Naive thymus-derived CD8-positive, alpha-beta T cell (primary cell): ENCODE results near the gene CPPED1. TPM values are rescaled to one million over a fixed set of nuclear protein-coding genes. Genes with fewer than 3 reads are reported as not detected.

ENCODE experiments used
- ATAC-seq, 2 donors: fragments of 150-1000 bp; cut with Tn5 transposase in 1 of 2; sonication (Bioruptor Pico), chemical (Tn5 transposase) in 1 of 2; 1 replicate in 1 of 2; 2 replicates in 1 of 2; pipeline ENCODE4 v1.10.0; 2021; ENCODE audit warnings: mild to moderate bottlenecking in 2 of 2, moderate library complexity in 2 of 2
- POLR2A ChIA-PET: fragments of 350-600 bp; sonication (Branson Sonifier 250); formaldehyde crosslinking; loops from one replicate; lab custom pipeline; 2021; ENCODE audit warnings: antibody characterized with exemption; lab: Charles Lee
- DNase-seq, 10 donors: peaks; one replicate each; pipeline versions ENCODE4 v3.0.0 to v3.0.0-alpha.2; 2020 to 2022
- H3K27ac Mint-ChIP-seq, 10 donors: one replicate each; pipeline ENCODE4 v1.8.0; 2020 to 2022; ENCODE audit warnings: mild to moderate bottlenecking in 10 of 10, mixed read lengths in 10 of 10, moderate library complexity in 4 of 10, inconsistent platforms in 1 of 10
- H3K27me3 Mint-ChIP-seq, 5 donors: one replicate each; pipeline ENCODE4 v1.8.0; 2021 to 2022; ENCODE audit warnings: mixed read lengths in 5 of 5
- H3K36me3 Mint-ChIP-seq, 3 donors: one replicate each; pipeline ENCODE4 v1.8.0; 2020 to 2022; ENCODE audit warnings: mixed read lengths in 3 of 3, mild to moderate bottlenecking in 2 of 3, inconsistent platforms in 1 of 3
- H3K4me1 Mint-ChIP-seq, 4 donors: one replicate each; pipeline ENCODE4 v1.8.0; 2021 to 2022; ENCODE audit warnings: mixed read lengths in 4 of 4
- H3K4me3 Mint-ChIP-seq, 10 donors: one replicate each; pipeline ENCODE4 v1.8.0; 2020 to 2022; ENCODE audit warnings: mild to moderate bottlenecking in 10 of 10, mixed read lengths in 10 of 10, moderate library complexity in 6 of 10, inconsistent platforms in 1 of 10
- H3K9me3 Mint-ChIP-seq, 9 donors: one replicate each; pipeline ENCODE4 v1.8.0; 2020 to 2022; ENCODE audit warnings: mixed read lengths in 9 of 9, mild to moderate bottlenecking in 3 of 9, inconsistent platforms in 1 of 9, moderate library complexity in 1 of 9
- polyA plus RNA-seq, 3 donors: library from polyadenylated mRNA; unstranded; fragments of 300-500 nt; fragmentation: Illumina TruSeq; gene quantifications; one replicate each; pipeline ENCODE4 v1.2.3, GENCODE V29; 2021
- total RNA-seq, 8 experiments: library from RNA in 2 of 8; stranded (reverse) in 2 of 8; gene quantifications; one replicate each; pipeline ENCODE4 v1.2.3 and lab custom pipeline; 2021 to 2026

The CPPED1 gene
- total and polyA plus RNA-seq, 5 experiments from 2014 or later = 1.8 to 6.4 (median 3.3) TPM

- H3K9me3 Mint-ChIP-seq = peaks cover 18 to 46% (median 32%) of the 10 kb centered on the region in 9 donors
- no peak for DNase-seq
Observed at GRCh38 chr16:12669908-12670307, 133.8 kb downstream of the CPPED1 start.

GRCh38 chr16:12667909-12668308 lies 135.8 kb downstream of the CPPED1 start:
- Mint-ChIP-seq H3K4me3 (no peak overlapping the region), H3K36me3 (peaks cover 39 to 56% (median 48%) of the 10 kb centered on the region in 3 donors), H3K4me1 (peaks cover 0 to 2% (median 0%) of the 10 kb centered on the region in 4 donors), H3K9me3 (peaks cover 18 to 53% (median 32%) of the 10 kb centered on the region in 9 donors), H3K27me3 (peaks cover 0 to 3% (median 0%) of the 10 kb centered on the region in 5 donors), H3K27ac (no peak overlapping the region)
- ATAC-seq (no peak), DNase-seq (no peak)
- POLR2A ChIA-PET = no interaction called here

More at GRCh38 chr16:12669908-12670307, 133.8 kb downstream of the CPPED1 start:
- Mint-ChIP-seq H3K4me3 (no peak overlapping the region), H3K4me1 (peaks cover 0 to 3% (median 0%) of the 10 kb centered on the region in 4 donors), H3K27me3 (peaks cover 0 to 6% (median 0%) of the 10 kb centered on the region in 5 donors), H3K27ac (no peak overlapping the region), H3K36me3 (peaks cover 21 to 42% (median 37%) of the 10 kb centered on the region in 3 donors)
- ATAC-seq = no peak
- POLR2A ChIA-PET = no interaction called here

- no peak for DNase-seq
- Mint-ChIP-seq H3K4me3 (no peak overlapping the region), H3K36me3 (peaks cover 33 to 53% (median 44%) of the 10 kb centered on the region in 3 donors)
Observed at GRCh38 chr16:12664164-12664733, 139.4 kb downstream of the CPPED1 start.

GRCh38 chr16:12661656-12662172 lies 142.0 kb downstream of the CPPED1 start:
- Mint-ChIP-seq H3K27me3 (peaks cover 0 to 2% (median 0%) of the 10 kb centered on the region in 5 donors), H3K27ac (no peak overlapping the region), H3K4me3 (no peak overlapping the region), H3K4me1 (peaks cover 0 to 2% (median 0%) of the 10 kb centered on the region in 4 donors), H3K9me3 (peaks cover 6 to 34% (median 24%) of the 10 kb centered on the region in 9 donors), H3K36me3 (peaks cover 30 to 40% (median 37%) of the 10 kb centered on the region in 3 donors)
- POLR2A ChIA-PET = no interaction called here
- ATAC-seq = no peak
- DNase-seq = peak in 1 of 10 donors; percentile 5

More at GRCh38 chr16:12664164-12664733, 139.4 kb downstream of the CPPED1 start:
- Mint-ChIP-seq H3K27me3 (no peaks in the 10 kb centered on the region), H3K4me1 (peaks cover 0 to 2% (median 0%) of the 10 kb centered on the region in 4 donors), H3K9me3 (peaks cover 14 to 40% (median 31%) of the 10 kb centered on the region in 9 donors), H3K27ac (no peak overlapping the region)
- POLR2A ChIA-PET = no interaction called here
- ATAC-seq = no peak

GRCh38 chr16:12659871-12660270 lies 143.8 kb downstream of the CPPED1 start:
- H3K4me3 Mint-ChIP-seq = no peak overlapping the region
- peaks cover 29 to 36% (median 29%) of the 10 kb centered on the region in 3 donors for H3K36me3 Mint-ChIP-seq
- H3K9me3 Mint-ChIP-seq = peaks cover 5 to 27% (median 22%) of the 10 kb centered on the region in 9 donors
- H3K27me3 Mint-ChIP-seq = peaks cover 0 to 3% (median 0%) of the 10 kb centered on the region in 5 donors
- no peak overlapping the region for H3K27ac Mint-ChIP-seq
- no peak for ATAC-seq
- H3K4me1 Mint-ChIP-seq = no peaks in the 10 kb centered on the region
- DNase-seq = no peak
- POLR2A ChIA-PET = no interaction called here

GRCh38 chr16:12658506-12658905 lies 145.2 kb downstream of the CPPED1 start:
- H3K27ac Mint-ChIP-seq = no peak overlapping the region
- peaks cover 0 to 4% (median 2%) of the 10 kb centered on the region in 5 donors for H3K27me3 Mint-ChIP-seq
- H3K4me3 Mint-ChIP-seq = no peak overlapping the region
- ATAC-seq = no peak
- DNase-seq = no peak
- POLR2A ChIA-PET = no interaction called here
- H3K9me3 Mint-ChIP-seq = peaks cover 5 to 27% (median 22%) of the 10 kb centered on the region in 9 donors
- H3K4me1 Mint-ChIP-seq = no peaks in the 10 kb centered on the region
- peaks cover 18 to 23% (median 23%) of the 10 kb centered on the region in 3 donors for H3K36me3 Mint-ChIP-seq

- POLR2A ChIA-PET = no interaction called here
- ATAC-seq = no peak
- peaks cover 0 to 6% (median 4%) of the 10 kb centered on the region in 5 donors for H3K27me3 Mint-ChIP-seq
- peaks cover 5 to 26% (median 18%) of the 10 kb centered on the region in 9 donors for H3K9me3 Mint-ChIP-seq
- no peak overlapping the region for H3K27ac Mint-ChIP-seq
- H3K4me3 Mint-ChIP-seq = no peak overlapping the region
- peaks cover 5 to 18% (median 12%) of the 10 kb centered on the region in 3 donors for H3K36me3 Mint-ChIP-seq
- no peaks in the 10 kb centered on the region for H3K4me1 Mint-ChIP-seq
- DNase-seq = no peak
Observed at GRCh38 chr16:12655537-12655936, 148.2 kb downstream of the CPPED1 start.

- H3K4me3 Mint-ChIP-seq = no peak overlapping the region
- peaks cover 5 to 15% (median 8%) of the 10 kb centered on the region in 3 donors for H3K36me3 Mint-ChIP-seq
- peak overlapping the region in 1 of 10 donors; percentile 59 for H3K27ac Mint-ChIP-seq
- no peak for ATAC-seq
- POLR2A ChIA-PET = no interaction called here
- no peaks in the 10 kb centered on the region for H3K4me1 Mint-ChIP-seq
- H3K27me3 Mint-ChIP-seq = peaks cover 0 to 9% (median 7%) of the 10 kb centered on the region in 5 donors
- no peak for DNase-seq
- H3K9me3 Mint-ChIP-seq = peaks cover 1 to 19% (median 15%) of the 10 kb centered on the region in 9 donors
Observed at GRCh38 chr16:12653820-12654392, 149.8 kb downstream of the CPPED1 start.

- H3K27ac Mint-ChIP-seq = no peak overlapping the region
- DNase-seq (no peak), ATAC-seq (no peak)
- POLR2A ChIA-PET = interaction anchor here (0.7 kb wide), 1 partner anchor 1634 kb away, joined by 3 read pairs; no protein-coding TSS in a partner anchor
- no peak overlapping the region for H3K4me3 Mint-ChIP-seq
- H3K36me3 Mint-ChIP-seq = peaks cover 2 to 6% (median 3%) of the 10 kb centered on the region in 3 donors
- H3K4me1 Mint-ChIP-seq = peaks cover 0 to 2% (median 0%) of the 10 kb centered on the region in 4 donors
- H3K27me3 Mint-ChIP-seq = peaks cover 2 to 9% (median 7%) of the 10 kb centered on the region in 5 donors
- H3K9me3 Mint-ChIP-seq = peaks cover 0 to 9% (median 8%) of the 10 kb centered on the region in 9 donors
Observed at GRCh38 chr16:12652924-12653323, 150.8 kb downstream of the CPPED1 start.

GRCh38 chr16:12651765-12652512 lies 151.7 kb downstream of the CPPED1 start:
- Mint-ChIP-seq H3K4me3 (no peak overlapping the region), H3K27me3 (peaks cover 2 to 11% (median 7%) of the 10 kb centered on the region in 5 donors), H3K36me3 (no peaks in the 10 kb centered on the region), H3K27ac (no peak overlapping the region), H3K4me1 (peaks cover 4 to 12% (median 9%) of the 10 kb centered on the region in 4 donors), H3K9me3 (peaks cover 0 to 5% (median 0%) of the 10 kb centered on the region in 9 donors)
- no peak for ATAC-seq
- no peak for DNase-seq
- POLR2A ChIA-PET = interaction anchor here (0.7 kb wide), 1 partner anchor 1633 kb away, joined by 3 read pairs; no protein-coding TSS in a partner anchor

- Mint-ChIP-seq H3K27me3 (peaks cover 2 to 11% (median 7%) of the 10 kb centered on the region in 5 donors), H3K9me3 (peaks cover 0 to 3% (median 0%) of the 10 kb centered on the region in 9 donors), H3K36me3 (no peaks in the 10 kb centered on the region), H3K27ac (no peak overlapping the region), H3K4me1 (peaks cover 7 to 22% (median 18%) of the 10 kb centered on the region in 4 donors), H3K4me3 (no peak overlapping the region)
- POLR2A ChIA-PET = no interaction called here
- ATAC-seq = no peak
- DNase-seq = no peak
Observed at GRCh38 chr16:12649356-12649755, 154.3 kb downstream of the CPPED1 start.
